HEK293 (cell line): Measurements from ENCODE around the gene CYP2D6.

Source experiments
- KLF8 ChIP-seq: fragments of 450-650 bp; formaldehyde crosslinking; IDR thresholded peaks from 2 replicates; pipeline ENCODE4 v1.5.1; 2016; ENCODE audit warnings: missing biosample characterization, missing genetic modification characterization
- SP3 ChIP-seq: fragments of 450-650 bp; formaldehyde crosslinking; IDR thresholded peaks from 2 replicates; pipeline ENCODE4 v1.5.1; 2016; ENCODE audit warnings: missing biosample characterization, missing genetic modification characterization
- ZBTB21 ChIP-seq: fragments of 450-650 bp; formaldehyde crosslinking; IDR thresholded peaks from 2 replicates; pipeline ENCODE4 v1.5.1; 2017; ENCODE audit warnings: missing biosample characterization, missing genetic modification characterization
- ZBTB7A ChIP-seq: fragments of 450-650 bp; formaldehyde crosslinking; IDR thresholded peaks from 2 replicates; pipeline ENCODE4 v1.5.1; 2016; ENCODE audit warnings: low read depth, missing biosample characterization, missing genetic modification characterization
- ZFHX2 ChIP-seq: fragments of 450-650 bp; formaldehyde crosslinking; conservative IDR thresholded peaks from 2 replicates; pipeline ENCODE4 v1.5.1; 2016; ENCODE audit warnings: missing biosample characterization, missing genetic modification characterization
- ZFP37 ChIP-seq: fragments of 450-650 bp; formaldehyde crosslinking; IDR thresholded peaks from 2 replicates; pipeline ENCODE4 v1.5.1; 2016; ENCODE audit warnings: missing biosample characterization, missing genetic modification characterization
- ZNF114 ChIP-seq: fragments of 450-650 bp; formaldehyde crosslinking; IDR thresholded peaks from 2 replicates; pipeline ENCODE4 v1.5.0; 2017; ENCODE audit warnings: missing biosample characterization, missing genetic modification characterization
- ZNF501 ChIP-seq: fragments of 450-650 bp; formaldehyde crosslinking; IDR thresholded peaks from 2 replicates; pipeline ENCODE4 v1.5.1; 2016; ENCODE audit warnings: missing biosample characterization, missing genetic modification characterization
- TF ChIP-seq, protein P1 (sequence below): fragments of 450-650 bp; formaldehyde crosslinking; IDR thresholded peaks from 2 replicates; pipeline ENCODE4 v1.5.1; 2016; ENCODE audit warnings: missing biosample characterization, missing genetic modification characterization

DNA sequence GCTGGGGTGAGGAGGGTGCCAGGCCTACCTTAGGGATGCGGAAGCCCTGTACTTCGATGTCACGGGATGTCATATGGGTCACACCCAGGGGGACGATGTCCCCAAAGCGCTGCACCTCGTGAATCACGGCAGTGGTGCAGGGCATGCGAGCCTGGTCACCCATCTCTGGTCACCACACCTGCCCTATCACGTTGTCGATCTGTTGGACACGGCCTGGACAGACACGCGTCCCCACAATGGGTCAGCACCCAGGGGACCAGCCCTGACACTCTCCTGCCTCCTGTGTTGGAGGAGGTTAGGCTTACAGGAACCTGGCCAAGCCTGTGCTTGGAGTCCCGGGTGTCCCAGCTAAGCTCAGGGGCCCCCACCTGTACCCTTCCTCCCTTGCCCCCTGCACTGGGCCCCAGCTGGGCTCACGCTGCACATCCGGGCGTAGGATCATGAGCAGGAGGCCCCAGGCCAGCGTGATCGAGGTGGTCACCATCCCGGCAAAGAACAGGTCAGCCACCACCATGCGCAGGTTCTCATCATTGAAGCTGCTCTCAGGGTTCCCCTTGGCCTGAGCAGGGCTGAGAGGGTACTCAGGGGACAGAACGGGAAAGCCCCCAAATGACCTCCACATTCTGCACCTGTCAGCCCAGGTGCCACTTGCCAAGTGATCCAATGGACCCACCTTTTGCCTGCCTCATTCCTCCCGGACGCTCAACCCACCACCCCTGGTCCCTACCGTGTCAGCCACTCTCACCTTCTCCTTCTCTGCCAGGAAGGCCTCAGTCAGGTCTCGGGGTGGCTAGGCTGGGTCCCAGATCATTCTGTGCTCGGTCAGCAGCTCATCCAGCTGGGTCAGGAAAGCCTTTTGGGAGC is 20.3 kb upstream of the CYP2D6 start:
- TF ChIP-seq ZBTB21 (tag by site-specific recombination) (no peak), ZNF114 (no peak), ZFP37 (tag by site-specific recombination) (no peak), ZNF501 (tag by site-specific recombination) (no peak), ZBTB7A (no peak), ZFHX2 (no peak), KLF8 (tag by site-specific recombination) (no peak), SP3 (tag by site-specific recombination) (no peak)
- TF ChIP-seq, protein P1, sequence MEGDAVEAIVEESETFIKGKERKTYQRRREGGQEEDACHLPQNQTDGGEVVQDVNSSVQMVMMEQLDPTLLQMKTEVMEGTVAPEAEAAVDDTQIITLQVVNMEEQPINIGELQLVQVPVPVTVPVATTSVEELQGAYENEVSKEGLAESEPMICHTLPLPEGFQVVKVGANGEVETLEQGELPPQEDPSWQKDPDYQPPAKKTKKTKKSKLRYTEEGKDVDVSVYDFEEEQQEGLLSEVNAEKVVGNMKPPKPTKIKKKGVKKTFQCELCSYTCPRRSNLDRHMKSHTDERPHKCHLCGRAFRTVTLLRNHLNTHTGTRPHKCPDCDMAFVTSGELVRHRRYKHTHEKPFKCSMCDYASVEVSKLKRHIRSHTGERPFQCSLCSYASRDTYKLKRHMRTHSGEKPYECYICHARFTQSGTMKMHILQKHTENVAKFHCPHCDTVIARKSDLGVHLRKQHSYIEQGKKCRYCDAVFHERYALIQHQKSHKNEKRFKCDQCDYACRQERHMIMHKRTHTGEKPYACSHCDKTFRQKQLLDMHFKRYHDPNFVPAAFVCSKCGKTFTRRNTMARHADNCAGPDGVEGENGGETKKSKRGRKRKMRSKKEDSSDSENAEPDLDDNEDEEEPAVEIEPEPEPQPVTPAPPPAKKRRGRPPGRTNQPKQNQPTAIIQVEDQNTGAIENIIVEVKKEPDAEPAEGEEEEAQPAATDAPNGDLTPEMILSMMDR (tag by site-specific recombination), result no peak
